Psoas muscle (tissue), 8 donors: Measurements from ENCODE around the gene THAP4. TPM values are rescaled to one million over a fixed set of nuclear protein-coding genes. Genes with fewer than 3 reads are reported as not detected.

Experiments
- ATAC-seq, 4 donors: fragments of 200-7000 bp; cut with Tn5 transposase; one replicate each; pipeline ENCODE4 v1.9.1; 2020; ENCODE audit warnings: moderate library complexity in 3 of 4, mild to moderate bottlenecking in 2 of 4
- DNase-seq, 2 donors: peaks; one replicate each; pipeline ENCODE4 v3.0.0-alpha.2; 2020
- H3K27ac ChIP-seq: fragments of 200-600 bp; one replicate; pipeline ENCODE4 v1.8.0; 2022
- H3K27me3 ChIP-seq, 3 donors: fragments of 200-600 bp in 1 of 3; one replicate each; pipeline versions ENCODE4 v1.6.1 to v1.8.0; 2013 to 2022; ENCODE audit warnings: low read length in 2 of 3, mild to moderate bottlenecking in 2 of 3, moderate library complexity in 1 of 3; ENCODE audit not compliant: insufficient read depth in 3 of 3
- H3K36me3 ChIP-seq, 2 donors: fragments of 200-600 bp in 1 of 2; one replicate each; pipeline versions ENCODE4 v1.6.1 to v1.8.0; 2013 to 2022; ENCODE audit warnings: low read depth in 1 of 2, mild to moderate bottlenecking in 1 of 2, moderate library complexity in 1 of 2; ENCODE audit not compliant: insufficient read depth in 1 of 2
- H3K4me1 ChIP-seq: fragments of 200-600 bp; one replicate; pipeline ENCODE4 v1.8.0; 2022
- H3K4me3 ChIP-seq: fragments of 200-600 bp; one replicate; pipeline ENCODE4 v1.8.0; 2022; ENCODE audit warnings: mild to moderate bottlenecking
- H3K9me3 ChIP-seq: fragments of 200-600 bp; one replicate; pipeline ENCODE4 v1.8.0; 2022
- CTCF ChIP-seq: fragments of 200-600 bp; IDR thresholded peaks from one replicate; pipeline ENCODE4 v1.8.0; 2022; ENCODE audit warnings: antibody characterized with exemption
- WGBS, 3 donors: extraction: QIAGEN DNeasy Blood & Tissue Kit; methylation state at CpG; one replicate each; pipeline versions ENCODE4 v1.1.6 to v1.1.7; 2013; 5-methylcytosine and 5-hydroxymethylcytosine counted together
- intact Hi-C, 2 donors: fragments of 100-400 bp; cut with DNase I; formaldehyde crosslinking; loops; one replicate each; pipeline versions ENCODE4 v1.11.0 to v1.14.2; 2022
- polyA plus RNA-seq, 3 donors: library from polyadenylated mRNA; stranded (reverse); fragments of 200-250 nt; gene quantifications; one replicate each; pipeline ENCODE4 v1.2.3, GENCODE V29; 2013
- total RNA-seq, 4 donors: library from RNA; stranded (reverse); fragmentation: NEBNext Ultra II Directional in 2 of 4; extraction: Animal tissue kit (Norgen Biotek cat#: 25700) in 2 of 4; gene quantifications; one replicate each; pipeline versions ENCODE4 v1.2.1 to v1.2.4, GENCODE V29; 2021 to 2023
- donor health status: healthy with polysubstance abuse.
- donor health status: DM: no; HTN: no; CAD: no; lungs with moderate emphysema.
- donor health status: Bipolar disorder and iron deficiency.
- donor health status: healthy.
- donor health status: DM: yes; HTN: yes; CAD: no.
- donor health status: DM: no; HTN: no; CAD: no.
- donor health status: DM: no; HTN: no; CAD: no.
- donor health status: DM: yes; HTN: yes; CAD: no.

The THAP4 gene
- total and polyA plus RNA-seq, 7 donors, result 64.9 to 133 (median 89.6) TPM

- Histone ChIP-seq H3K9me3 (peaks cover 10% of the 10 kb centered on the region), H3K4me1 (no peaks in the 10 kb centered on the region), H3K4me3 (no peak overlapping the region), H3K27ac (no peak overlapping the region), H3K27me3 (no peaks in the 10 kb centered on the region), H3K36me3 (peaks cover 0 to 44% of the 10 kb centered on the region in 2 donors)
- peak in 1 of 2 donors; percentile 24 for DNase-seq
- no peak for TF ChIP-seq CTCF
- ATAC-seq, result no peak
- WGBS, 3 donors, result 89 to 95% (median 90%) methylated on average over 12 of the region's 12 CpGs
- intact Hi-C loops, result no loop called here
Measured at GRCh38 chr2:241584436-241584835, 52.5 kb downstream of the THAP4 start.

- 98 to 100% (median 98%) methylated on average over 4 of the region's 4 CpGs for WGBS, 3 donors
- H3K4me3 ChIP-seq, result no peak overlapping the region
- DNase-seq, result peak in 1 of 2 donors; percentile 30
- no peaks in the 10 kb centered on the region for H3K27me3 ChIP-seq
- TF ChIP-seq CTCF, result no peak
- H3K4me1 ChIP-seq, result no peaks in the 10 kb centered on the region
- peaks cover 0 to 35% of the 10 kb centered on the region in 2 donors for H3K36me3 ChIP-seq
- intact Hi-C loops, result no loop called here
- H3K27ac ChIP-seq, result no peak overlapping the region
- H3K9me3 ChIP-seq, result peaks cover 10% of the 10 kb centered on the region
- no peak for ATAC-seq
Measured at GRCh38 chr2:241582806-241583205, 54.2 kb downstream of the THAP4 start.

GRCh38 chr2:241582328-241582727 is 54.6 kb downstream of the THAP4 start:
- Histone ChIP-seq H3K4me3 (no peak overlapping the region), H3K27ac (no peak overlapping the region), H3K27me3 (no peaks in the 10 kb centered on the region), H3K36me3 (peaks cover 0 to 35% of the 10 kb centered on the region in 2 donors), H3K9me3 (peaks cover 10% of the 10 kb centered on the region), H3K4me1 (no peaks in the 10 kb centered on the region)
- no peak for ATAC-seq
- peak in 1 of 2 donors; percentile 2 for DNase-seq
- 94 to 96% (median 96%) methylated on average over 8 of the region's 8 CpGs for WGBS, 3 donors
- intact Hi-C loops, result no loop called here
- TF ChIP-seq CTCF, result no peak

- peak in 1 of 2 donors; percentile 29 for DNase-seq
Measured at GRCh38 chr2:241579281-241579680, 57.7 kb downstream of the THAP4 start.

More at GRCh38 chr2:241579281-241579680, 57.7 kb downstream of the THAP4 start:
- no peak overlapping the region for H3K4me3 ChIP-seq
- WGBS, 3 donors, result 90 to 93% (median 90%) methylated on average over 7 of the region's 7 CpGs
- no peak for ATAC-seq
- H3K9me3 ChIP-seq, result no peaks in the 10 kb centered on the region
- no peak for TF ChIP-seq CTCF
- H3K36me3 ChIP-seq, result peaks cover 0 to 41% of the 10 kb centered on the region in 2 donors
- no peaks in the 10 kb centered on the region for H3K27me3 ChIP-seq
- no peak overlapping the region for H3K27ac ChIP-seq
- intact Hi-C loops, result no loop called here
- H3K4me1 ChIP-seq, result no peaks in the 10 kb centered on the region
